HL-60 (cell line): Measurements from ENCODE around the gene WWOX.

Experiments used
- DNase-seq, 2 experiments: peaks; one replicate each; pipeline ENCODE4 v3.0.0-alpha.2; 2010 to 2020; ENCODE audit warnings: low read depth in 1 of 2, low spot score in 1 of 2
- H3K27ac ChIP-seq: fragments of 250-450 bp; sonication (Bioruptor Pico); replicated peaks from 2 replicates; pipeline ENCODE4 v1.5.1; 2020; ENCODE audit warnings: mild to moderate bottlenecking, moderate library complexity
- H3K27me3 ChIP-seq: fragments of 250-450 bp; sonication (Bioruptor Pico); 2 replicates; pipeline ENCODE4 v1.5.1; 2021; ENCODE audit warnings: mild to moderate bottlenecking, moderate library complexity; ENCODE audit not compliant: insufficient read depth, poor library complexity, severe bottlenecking
- H3K4me3 ChIP-seq: replicated peaks from 2 replicates; pipeline ENCODE4 v1.5.1; 2011; ENCODE audit warnings: mild to moderate bottlenecking, control low read depth, low read length; ENCODE audit not compliant: insufficient read depth
- CTCF ChIP-seq: IDR thresholded peaks from one replicate; pipeline ENCODE4 v1.5.1; 2011; ENCODE audit warnings: low read length, control low read depth, inconsistent platforms; ENCODE audit not compliant: insufficient read depth
- GABPA ChIP-seq: IDR thresholded peaks from 2 replicates; pipeline ENCODE4 v1.6.1; 2012; ENCODE audit warnings: low read depth
- POLR2AphosphoS5 ChIP-seq: IDR thresholded peaks from 2 replicates; pipeline ENCODE4 v1.6.1; 2012; ENCODE audit warnings: low read depth
- REST ChIP-seq: IDR thresholded peaks from 2 replicates; pipeline ENCODE4 v1.6.1; 2012; ENCODE audit warnings: low read depth; ENCODE audit not compliant: insufficient replicate concordance
- SPI1 ChIP-seq: IDR thresholded peaks from 2 replicates; pipeline ENCODE4 v1.6.1; 2012; ENCODE audit warnings: low read depth, mild to moderate bottlenecking, borderline replicate concordance

WWOX gene

DNA sequence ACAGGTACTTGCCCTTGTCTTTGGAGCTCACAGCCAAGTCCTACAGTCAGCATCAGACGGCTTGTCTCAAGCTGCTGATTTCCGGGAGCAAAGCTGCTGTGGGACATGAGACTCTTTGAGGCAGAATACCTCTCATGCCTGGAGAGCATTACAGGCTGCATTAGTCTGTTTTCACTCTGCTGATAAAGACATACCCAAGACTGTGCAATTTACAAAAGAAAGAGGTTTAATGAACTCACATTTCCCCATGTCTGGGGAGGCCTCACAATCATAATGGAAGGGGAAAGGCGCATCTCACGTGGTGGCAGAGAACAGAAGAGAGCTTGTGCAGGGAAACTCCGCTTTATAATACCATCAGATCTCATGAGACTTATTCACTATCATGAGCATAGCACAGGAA, 661.2 kb downstream of the WWOX start:
- H3K4me3 ChIP-seq = no peak overlapping the region
- TF ChIP-seq REST (no peak), SPI1 (no peak), CTCF (no peak), POLR2AphosphoS5 (no peak)
- DNase-seq = no peak

DNA sequence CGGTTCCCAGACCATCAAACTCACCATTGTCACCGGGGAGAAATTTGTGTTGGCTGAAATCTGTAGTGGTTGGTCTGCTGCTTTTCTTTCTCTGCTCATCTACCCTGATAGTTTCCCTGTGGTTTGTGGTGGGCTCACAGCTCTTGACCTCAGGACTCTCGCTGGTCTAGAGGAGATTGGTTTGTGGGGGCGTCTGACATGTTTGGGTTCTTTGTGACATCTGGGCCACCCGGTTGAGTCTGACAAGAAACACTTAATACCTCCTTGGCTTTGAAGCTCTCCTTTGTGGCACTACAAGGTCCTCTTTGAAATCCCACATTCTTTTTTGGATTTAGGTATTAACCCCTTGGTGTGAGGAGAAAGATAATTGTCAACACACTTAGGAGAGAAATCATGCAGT, 662.0 kb downstream of the WWOX start:
- Histone ChIP-seq H3K4me3 (no peak overlapping the region), H3K27me3 (no peaks in the 10 kb centered on the region), H3K27ac (no peak overlapping the region)
- TF ChIP-seq REST (no peak), CTCF (no peak), POLR2AphosphoS5 (no peak), GABPA (no peak), SPI1 (no peak)
- DNase-seq = no peak

More for the DNA sequence above, 661.2 kb downstream of the WWOX start:
- no peak overlapping the region for H3K27ac ChIP-seq
- no peaks in the 10 kb centered on the region for H3K27me3 ChIP-seq

DNA sequence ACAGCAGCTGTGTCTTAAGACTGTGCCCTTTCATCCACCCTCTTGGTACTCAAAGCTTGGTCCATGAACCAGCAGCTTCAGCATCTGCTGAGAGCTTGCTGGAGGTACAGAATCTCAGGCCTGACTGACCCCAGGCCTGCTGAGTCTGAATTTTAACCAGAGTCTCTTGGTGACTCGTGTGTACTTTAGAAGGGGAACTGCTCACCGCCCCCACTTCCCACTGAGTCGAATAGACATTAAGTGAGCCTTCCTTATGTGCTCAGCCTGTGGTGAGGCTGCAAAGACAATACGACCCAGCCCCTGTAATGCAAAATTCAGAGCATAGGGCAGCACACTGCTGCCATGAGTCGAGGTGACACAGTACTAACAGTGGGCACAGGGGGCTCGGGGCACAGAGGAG, 662.8 kb downstream of the WWOX start:
- no peak for DNase-seq
- Histone ChIP-seq H3K4me3 (no peak overlapping the region), H3K27ac (no peak overlapping the region), H3K27me3 (no peaks in the 10 kb centered on the region)
- TF ChIP-seq SPI1 (no peak), POLR2AphosphoS5 (no peak), GABPA (no peak), CTCF (no peak), REST (no peak)
